HG03196 (cell line): Measurements from ENCODE around the gene SYNGR2.
"Not testable (repeated sequence)": the region's sequence is repeated elsewhere in the genome, so short reads cannot be mapped to it uniquely, and the experiment has no call there.

Experiments
- ATAC-seq: cut with Tn5 transposase; IDR thresholded peaks from one replicate; pipeline ENCODE4 v1.9.1; 2021; ENCODE audit not compliant: unreplicated experiment

SYNGR2 gene

DNA sequence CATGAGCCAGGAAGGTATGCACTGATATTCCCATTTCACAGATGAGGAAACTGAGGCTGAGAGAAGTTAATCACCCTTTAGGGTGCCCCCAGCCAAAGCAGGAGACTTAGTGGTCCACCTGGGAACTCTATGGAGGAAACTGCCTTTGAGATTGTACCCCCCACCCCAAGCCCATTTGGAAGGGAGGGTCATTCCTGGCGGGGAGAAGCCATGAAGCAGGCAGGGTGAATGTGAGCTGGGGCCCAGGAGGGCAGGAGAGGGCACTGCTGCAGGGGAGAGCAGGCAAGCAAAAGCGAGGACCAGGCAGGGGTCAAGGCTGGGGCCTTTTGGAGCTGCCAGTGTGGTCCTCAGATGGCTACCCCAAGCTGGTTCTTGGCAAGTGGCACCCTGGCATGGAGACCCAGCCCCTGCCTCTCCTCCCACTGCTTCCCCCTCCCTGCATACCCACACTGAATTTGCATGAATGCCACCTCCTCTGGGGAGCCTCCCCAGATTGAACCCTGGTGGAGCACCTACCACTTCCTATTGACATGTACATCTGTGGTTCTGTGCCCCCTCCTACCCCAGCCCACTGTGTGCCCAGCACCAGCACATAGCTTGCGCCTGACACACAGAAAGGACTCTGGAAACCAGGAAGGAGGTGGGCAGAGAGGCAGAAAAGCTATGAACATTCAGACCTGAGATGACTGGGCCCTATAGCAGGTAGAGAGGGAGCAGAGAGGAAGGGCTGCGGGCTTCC is 38.9 kb upstream of the SYNGR2 start:
- ATAC-seq: no peak

GRCh38 chr17:78130090-78130436 is 38.3 kb upstream of the SYNGR2 start:
- ATAC-seq: no peak

GRCh38 chr17:78130437-78131101 is 37.8 kb upstream of the SYNGR2 start, which contains the start of gene TMC8:
TSS of gene TMC8 (plus strand) at chr17:78130771. CDS start at chr17:78131589, 818 bp downstream.
- ATAC-seq: no peak

DNA sequence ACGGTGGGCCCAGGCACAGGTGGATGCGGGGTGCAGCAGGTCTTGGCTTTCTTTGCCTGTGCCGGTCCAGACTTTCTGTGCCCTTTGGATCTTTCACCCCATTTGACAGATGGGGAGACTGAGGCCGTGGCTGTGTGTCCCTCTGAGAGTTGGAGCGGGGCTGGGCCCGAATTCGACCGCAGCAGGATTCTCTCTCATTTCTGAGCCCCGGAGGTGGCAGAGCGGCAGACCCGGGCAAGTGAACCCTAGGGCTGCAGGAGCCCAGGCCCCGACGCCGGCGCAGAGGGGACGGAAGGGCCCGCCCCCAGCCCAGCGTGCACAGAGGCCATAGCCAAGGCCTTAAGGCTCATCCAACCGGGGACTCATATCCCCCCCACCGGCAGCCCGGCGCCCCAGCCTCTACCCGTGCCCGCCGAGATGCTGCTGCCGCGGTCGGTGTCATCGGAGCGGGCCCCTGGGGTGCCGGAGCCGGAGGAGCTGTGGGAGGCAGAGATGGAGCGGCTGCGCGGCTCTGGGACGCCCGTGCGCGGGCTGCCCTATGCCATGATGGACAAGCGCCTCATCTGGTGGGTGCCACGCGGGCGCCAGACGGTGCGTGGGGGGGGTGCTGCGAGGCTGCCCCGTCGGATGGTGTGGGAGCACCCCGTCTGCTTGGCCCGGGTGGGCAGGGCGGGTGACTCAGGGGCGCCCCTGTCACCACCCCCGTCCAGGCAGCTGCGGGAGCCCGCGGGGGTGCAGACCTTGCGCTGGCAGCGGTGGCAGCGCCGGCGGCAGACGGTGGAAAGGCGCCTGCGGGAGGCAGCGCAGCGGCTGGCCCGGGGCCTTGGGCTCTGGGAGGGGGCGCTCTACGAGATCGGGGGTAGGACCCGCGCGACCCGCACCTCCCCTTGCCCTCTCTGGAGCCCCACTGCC is 37.0 kb upstream of the SYNGR2 start:
- no peak for ATAC-seq

DNA sequence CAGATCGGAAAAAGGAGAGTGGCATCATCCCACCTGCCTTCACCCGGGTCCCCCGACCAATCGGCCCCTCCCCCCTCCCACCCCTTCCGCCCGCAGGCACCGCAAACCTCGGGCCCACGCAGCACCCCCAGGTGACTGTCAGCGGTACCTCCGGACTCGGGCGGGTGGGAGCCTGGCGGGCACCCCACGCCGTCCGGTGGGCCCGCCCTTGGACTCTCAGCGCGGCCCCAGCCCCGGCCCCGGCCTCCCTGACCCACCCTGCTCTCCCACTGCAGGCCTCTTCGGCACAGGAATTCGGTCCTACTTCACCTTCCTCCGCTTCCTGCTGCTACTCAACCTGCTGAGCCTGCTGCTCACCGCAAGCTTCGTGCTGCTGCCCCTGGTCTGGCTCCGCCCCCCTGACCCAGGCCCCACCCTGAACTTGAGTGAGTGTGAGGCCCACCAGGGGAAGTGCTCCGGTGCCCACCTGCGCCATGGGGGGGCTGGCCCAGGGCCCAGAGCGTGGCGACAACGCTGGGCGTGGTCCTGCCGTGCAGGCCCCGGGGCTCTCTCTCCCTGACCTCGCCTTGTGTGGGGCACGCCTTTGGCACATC is 36.2 kb upstream of the SYNGR2 start:
- no peak for ATAC-seq

GRCh38 chr17:78132767-78133178 is 35.6 kb upstream of the SYNGR2 start:
- no peak for ATAC-seq

- ATAC-seq: no peak
These were observed 35.0 kb upstream of the SYNGR2 start for GRCh38 chr17:78133179-78133951.

DNA sequence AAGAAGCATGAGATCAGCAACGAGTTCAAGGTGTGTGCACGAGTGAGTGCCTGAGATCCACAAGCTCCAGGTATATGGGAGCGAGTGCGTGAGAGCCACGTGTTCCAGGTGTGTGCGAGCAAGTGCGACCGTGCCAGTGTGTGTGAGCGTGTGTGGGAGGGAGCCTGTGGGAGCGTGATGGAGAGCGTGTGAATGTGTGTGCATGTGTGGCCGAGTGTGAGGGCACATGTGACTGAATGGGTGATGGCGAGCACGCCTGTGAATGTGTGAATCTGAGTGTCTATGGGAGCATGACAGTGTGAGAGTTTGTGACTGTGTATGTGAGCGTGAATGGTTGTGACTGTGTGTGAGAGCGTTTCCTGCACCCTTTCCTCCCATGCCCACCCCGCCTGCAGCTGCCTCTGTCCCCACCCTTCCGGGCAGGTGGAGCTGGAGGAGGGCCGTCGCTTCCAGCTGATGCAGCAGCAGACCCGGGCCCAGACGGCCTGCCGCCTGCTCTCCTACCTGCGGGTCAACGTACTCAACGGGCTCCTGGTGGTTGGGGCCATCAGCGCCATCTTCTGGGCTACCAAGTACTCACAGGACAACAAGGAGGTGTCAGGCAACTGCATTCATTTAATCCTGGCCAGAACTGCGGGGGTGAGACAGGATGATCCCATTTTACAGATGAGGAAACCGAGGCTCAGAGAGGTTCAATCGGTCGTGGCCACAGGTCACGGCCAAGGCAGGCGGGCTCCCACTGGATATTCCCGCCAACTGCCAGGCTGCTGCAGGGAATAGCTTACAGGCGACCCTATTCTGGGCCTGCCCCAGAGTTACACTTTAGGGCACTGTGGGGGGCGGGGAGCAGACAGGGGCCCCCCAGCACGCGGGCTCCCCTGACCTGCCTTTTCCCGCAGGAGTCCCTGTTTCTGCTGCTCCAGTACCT is 34.1 kb upstream of the SYNGR2 start:
- ATAC-seq: no peak

DNA sequence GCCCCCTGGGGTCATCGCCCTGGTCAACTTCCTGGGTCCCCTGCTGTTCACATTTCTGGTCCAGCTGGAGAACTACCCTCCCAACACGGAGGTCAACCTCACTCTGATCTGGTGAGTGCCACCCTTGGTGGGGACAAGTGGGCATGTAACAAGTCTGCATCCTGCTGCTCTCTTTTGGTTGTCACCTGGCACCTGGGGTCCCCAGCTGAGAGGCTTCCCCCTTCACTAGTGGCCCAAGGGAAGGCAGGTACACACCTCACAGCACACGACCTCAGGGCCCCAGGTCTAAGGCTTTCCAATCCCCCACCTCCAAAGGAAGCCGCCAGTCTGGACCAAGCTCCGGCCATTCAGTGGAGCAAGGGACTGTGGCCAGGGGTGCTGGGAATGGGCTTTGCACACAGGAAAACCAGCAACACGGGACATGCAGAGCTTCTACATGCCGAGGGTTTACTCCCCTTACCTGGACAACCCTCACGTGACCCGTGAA is 33.4 kb upstream of the SYNGR2 start:
- ATAC-seq: no peak

- no peak for ATAC-seq
These were observed 32.4 kb upstream of the SYNGR2 start for GRCh38 chr17:78135858-78136500.

DNA sequence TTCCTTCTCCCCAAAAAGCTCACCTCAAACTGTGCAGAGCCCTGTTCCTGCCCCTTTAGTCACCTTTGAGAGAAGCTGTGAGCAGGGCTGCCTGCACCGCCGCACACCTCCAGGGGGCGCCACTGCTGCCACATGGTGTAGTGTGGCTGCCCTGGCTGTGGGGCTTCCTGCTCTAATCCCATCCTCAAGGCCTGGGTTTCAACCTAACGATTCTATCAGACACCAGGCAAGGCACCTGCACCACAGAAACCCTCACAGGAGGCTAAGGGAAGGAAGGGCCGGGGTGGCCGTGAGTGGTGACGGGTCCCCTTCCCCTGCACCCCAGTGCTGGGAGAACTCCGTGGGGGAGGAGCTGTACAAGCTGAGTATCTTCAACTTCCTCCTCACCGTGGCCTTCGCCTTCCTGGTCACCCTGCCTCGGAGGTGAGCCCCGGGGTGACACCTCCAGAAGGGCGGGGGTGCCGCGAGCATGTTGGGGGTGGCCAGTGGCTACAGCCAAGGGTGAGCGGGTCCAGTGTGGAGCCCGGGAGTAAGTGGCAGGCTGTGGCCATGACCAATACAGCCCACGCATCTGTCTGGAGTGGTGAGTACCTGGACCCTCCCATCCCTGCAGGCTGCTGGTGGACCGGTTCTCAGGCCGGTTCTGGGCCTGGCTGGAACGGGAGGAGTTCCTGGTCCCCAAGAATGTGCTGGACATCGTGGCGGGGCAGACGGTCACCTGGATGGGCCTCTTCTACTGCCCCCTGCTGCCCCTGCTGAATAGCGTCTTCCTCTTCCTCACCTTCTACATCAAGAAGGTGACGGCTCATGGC is 30.8 kb upstream of the SYNGR2 start:
- ATAC-seq: no peak

- no peak for ATAC-seq
These were observed 29.9 kb upstream of the SYNGR2 start for GRCh38 chr17:78138204-78139060.

GRCh38 chr17:78139861-78140168 is 28.6 kb upstream of the SYNGR2 start:
- not testable (repeated sequence) for ATAC-seq

DNA sequence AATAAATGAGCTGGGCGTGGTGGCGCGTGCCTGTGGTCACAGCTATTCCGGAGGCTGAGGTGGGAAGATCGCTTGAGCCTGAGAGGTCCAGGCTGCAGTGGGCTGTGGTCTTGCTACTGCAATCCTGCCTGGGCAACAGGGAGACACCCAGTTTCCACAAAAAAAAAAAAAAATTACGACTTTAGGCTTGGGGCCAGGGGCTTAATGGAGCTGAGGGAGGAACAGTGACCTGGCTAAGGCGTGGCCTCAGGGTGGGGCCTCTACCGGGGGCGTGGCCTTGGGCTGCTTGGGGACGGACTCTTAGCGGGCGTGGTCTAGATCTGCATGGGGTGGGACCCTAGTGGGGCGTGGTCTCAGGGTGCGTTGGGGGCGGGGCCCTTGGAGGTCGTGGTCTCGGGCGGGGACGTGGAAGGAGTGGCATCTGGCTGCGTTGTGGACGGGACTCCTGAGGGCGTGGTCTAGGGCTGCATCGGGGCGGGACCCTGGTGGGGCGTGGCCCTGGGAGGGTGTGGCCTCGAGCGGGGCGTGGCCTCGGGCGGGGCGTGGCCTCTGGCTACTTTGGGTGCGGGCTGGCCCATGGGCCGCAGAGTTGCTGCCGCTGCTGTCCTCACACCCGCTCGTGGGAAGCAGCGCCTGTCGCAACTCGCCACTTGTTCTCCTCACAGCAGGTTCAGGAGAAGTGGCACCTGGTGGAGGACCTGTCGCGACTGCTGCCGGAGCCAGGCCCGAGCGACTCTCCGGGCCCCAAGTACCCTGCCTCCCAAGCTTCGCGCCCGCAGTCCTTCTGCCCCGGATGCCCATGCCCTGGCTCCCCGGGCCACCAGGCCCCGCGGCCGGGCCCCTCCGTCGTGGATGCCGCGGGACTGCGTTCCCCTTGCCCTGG is 28.0 kb upstream of the SYNGR2 start:
- peak; percentile 55 for ATAC-seq

DNA sequence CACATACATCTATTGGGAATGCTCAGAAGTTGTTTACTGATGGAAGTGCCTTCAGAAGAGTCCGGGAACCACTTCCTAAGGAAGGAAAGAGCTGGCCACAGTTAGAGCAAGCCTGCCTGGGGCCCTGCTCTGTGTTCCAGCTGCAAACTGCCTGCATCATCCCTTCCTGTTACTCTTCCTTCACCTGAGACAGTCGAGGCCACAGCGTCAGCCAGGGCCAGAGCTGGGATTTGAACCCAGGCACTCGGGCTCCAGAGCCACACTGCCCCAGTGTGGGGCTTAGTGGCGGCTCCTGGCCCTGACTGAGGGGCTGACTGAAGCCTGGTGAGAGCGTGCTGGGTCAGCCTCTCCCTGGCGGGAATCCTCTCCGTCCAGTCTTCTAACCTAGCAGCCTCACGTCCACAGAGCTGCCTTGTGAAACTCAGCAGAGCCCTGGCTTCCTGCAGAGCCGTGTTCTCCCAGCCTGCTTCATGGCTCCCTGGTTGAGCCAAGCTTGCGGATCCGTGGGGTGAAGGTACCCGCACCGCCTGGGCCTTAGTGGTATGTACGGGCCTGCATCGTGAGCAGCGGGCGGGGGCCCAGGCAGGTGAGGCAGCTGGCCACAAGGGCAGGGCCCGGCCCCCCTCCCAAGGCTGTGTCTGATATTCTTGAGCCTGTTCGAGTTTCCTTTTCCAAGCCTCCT is 26.8 kb upstream of the SYNGR2 start:
- no peak for ATAC-seq
